ENCODE results near the gene TBC1D22A. TPM values are rescaled to one million over a fixed set of nuclear protein-coding genes. Genes with fewer than 3 reads are reported as not detected.

The TBC1D22A gene
- total and polyA plus RNA-seq, 8 donors = 12.0 to 17.6 (median 15.3) TPM

- no peak for TF ChIP-seq CTCF (IDR thresholded peaks at IDR 0.05)
- DNase-seq (peak in 1 of 6 donors; percentile 22), FAIRE-seq (no peak), ATAC-seq (no peak)
- Histone ChIP-seq H3K9me3 (no peaks in the 10 kb centered on the region), H3K4me1 (no peaks in the 10 kb centered on the region), H3K27ac (no peak overlapping the region), H3K4me3 (no peak overlapping the region), H3K36me3 (no peaks in the 10 kb centered on the region), H3K27me3 (no peaks in the 10 kb centered on the region)
- WGBS, 2 donors = 95 to 96% methylated on average over 28 of the region's 28 CpGs
- intact Hi-C loops (cut with DNase I) = no loop called here
Observed at GRCh38 chr22:47054231-47055072, 292.0 kb downstream of the TBC1D22A start.

GRCh38 chr22:47055073-47055355 lies 292.6 kb downstream of the TBC1D22A start:
- no peak for ATAC-seq
- no peak for TF ChIP-seq CTCF (IDR thresholded peaks at IDR 0.05)
- DNase-seq = no peak
- 89 to 94% methylated on average over 5 of the region's 5 CpGs for WGBS, 2 donors
- FAIRE-seq = no peak
- H3K27ac ChIP-seq = no peak overlapping the region
- intact Hi-C loops (cut with DNase I) = no loop called here
- no peak overlapping the region for H3K4me3 ChIP-seq
- no peaks in the 10 kb centered on the region for H3K36me3 ChIP-seq
- no peaks in the 10 kb centered on the region for H3K4me1 ChIP-seq
- no peaks in the 10 kb centered on the region for H3K9me3 ChIP-seq
- H3K27me3 ChIP-seq = no peaks in the 10 kb centered on the region

GRCh38 chr22:47055461-47055860 lies 293.0 kb downstream of the TBC1D22A start:
- Histone ChIP-seq H3K27me3 (no peaks in the 10 kb centered on the region), H3K4me3 (no peak overlapping the region), H3K9me3 (no peaks in the 10 kb centered on the region), H3K4me1 (no peaks in the 10 kb centered on the region), H3K27ac (no peak overlapping the region), H3K36me3 (no peaks in the 10 kb centered on the region)
- DNase-seq (peak in 2 of 6 donors; percentile 5 to 33), FAIRE-seq (no peak), ATAC-seq (no peak)
- 96% methylated on average over 4 of the region's 4 CpGs for WGBS, 2 donors
- intact Hi-C loops (cut with DNase I) = no loop called here
- TF ChIP-seq CTCF (IDR thresholded peaks at IDR 0.05) = no peak

GRCh38 chr22:47055921-47056320 lies 293.5 kb downstream of the TBC1D22A start:
- H3K27ac ChIP-seq = no peak overlapping the region
- intact Hi-C loops (cut with DNase I) = no loop called here
- 92 to 95% methylated on average over 15 of the region's 15 CpGs for WGBS, 2 donors
- H3K4me1 ChIP-seq = no peaks in the 10 kb centered on the region
- H3K36me3 ChIP-seq = no peaks in the 10 kb centered on the region
- no peak overlapping the region for H3K4me3 ChIP-seq
- no peaks in the 10 kb centered on the region for H3K27me3 ChIP-seq
- TF ChIP-seq CTCF (IDR thresholded peaks at IDR 0.05) = no peak
- no peak for ATAC-seq
- FAIRE-seq = no peak
- no peaks in the 10 kb centered on the region for H3K9me3 ChIP-seq
- DNase-seq = peak in 2 of 6 donors; percentile 15 to 47

- intact Hi-C loops (cut with DNase I) = no loop called here
- H3K36me3 ChIP-seq = no peaks in the 10 kb centered on the region
- H3K27me3 ChIP-seq = no peaks in the 10 kb centered on the region
- H3K27ac ChIP-seq = no peak overlapping the region
- no peak overlapping the region for H3K4me3 ChIP-seq
- FAIRE-seq (no peak), ATAC-seq (no peak), DNase-seq (peak in 2 of 6 donors; percentile 5 to 39)
- WGBS, 2 donors = 89 to 91% methylated on average over 9 of the region's 9 CpGs
- no peaks in the 10 kb centered on the region for H3K4me1 ChIP-seq
- no peaks in the 10 kb centered on the region for H3K9me3 ChIP-seq
- TF ChIP-seq CTCF (IDR thresholded peaks at IDR 0.05) = no peak
Observed at GRCh38 chr22:47056361-47056760, 293.9 kb downstream of the TBC1D22A start.
